H1 (cell line): ENCODE measurements around the gene CCL1. TPM values are rescaled to one million over a fixed set of nuclear protein-coding genes. Genes with fewer than 3 reads are reported as not detected.

Experiments used
- CTCF ChIA-PET: fragments of 300-600 bp; sonication (Branson Sonifier 250); formaldehyde crosslinking; loops from one replicate; lab custom pipeline; 2021; ENCODE audit not compliant: partially characterized antibody; lab: Charles Lee
- POLR2A ChIA-PET: fragments of 300-600 bp; sonication (Branson Sonifier 250); formaldehyde crosslinking; loops from one replicate; lab custom pipeline; 2021; ENCODE audit warnings: inconsistent platforms; ENCODE audit not compliant: partially characterized antibody; lab: Charles Lee
- DNase-seq, 2 experiments: peaks; one replicate each; pipeline versions ENCODE4 v3.0.0 to v3.0.0-alpha.2; 2010 to 2022; ENCODE audit warnings: low spot score in 2 of 2, low read depth in 1 of 2, mixed read lengths in 1 of 2
- FAIRE-seq: peaks from 2 replicates; lab custom pipeline; 2011; peaks lifted over from hg19 to GRCh38; lab: Jason Lieb, UNC
- H2AFZ ChIP-seq: 2 replicates; pipeline ENCODE4 v1.8.1; 2012; ENCODE audit warnings: low read length, inconsistent platforms
- H2AK5ac ChIP-seq: 2 replicates; pipeline ENCODE4 v1.6.1; 2013; ENCODE audit warnings: low read depth, low read length
- H2BK120ac ChIP-seq: replicated peaks from 2 replicates; pipeline ENCODE3; 2013; ENCODE audit warnings: low read depth, low read length, inconsistent platforms
- H2BK12ac ChIP-seq: 2 replicates; pipeline ENCODE4 v1.6.1; 2013; ENCODE audit warnings: low read depth, low read length
- H2BK15ac ChIP-seq: 2 replicates; pipeline ENCODE4 v1.6.1; 2013; ENCODE audit warnings: low read length
- H2BK20ac ChIP-seq: 2 replicates; pipeline ENCODE4 v1.6.1; 2013; ENCODE audit warnings: low read length
- H2BK5ac ChIP-seq: 2 replicates; pipeline ENCODE4 v1.6.1; 2013; ENCODE audit warnings: low read depth, low read length
- H3K14ac ChIP-seq: 2 replicates; pipeline ENCODE4 v1.6.1; 2013; ENCODE audit warnings: inconsistent platforms; ENCODE audit not compliant: insufficient read length
- H3K18ac ChIP-seq: 2 replicates; pipeline ENCODE4 v1.6.1; 2013; ENCODE audit warnings: low read length; ENCODE audit errors: extremely low read depth
- H3K23ac ChIP-seq: 2 replicates; pipeline ENCODE4 v1.6.1; 2013; ENCODE audit warnings: inconsistent platforms; ENCODE audit not compliant: insufficient read length
- H3K23me2 ChIP-seq: 2 replicates; pipeline ENCODE4 v1.6.1; 2013; ENCODE audit warnings: low read depth, low read length
- H3K27ac ChIP-seq: 2 replicates; pipeline ENCODE4 v1.6.1; 2011; ENCODE audit warnings: low read depth, low read length, inconsistent platforms
- H3K27me3 ChIP-seq, 4 experiments: replicated peaks in 1 of 4; 1 replicate in 1 of 4; 2 replicates in 3 of 4; pipeline versions ENCODE4 v1.6.1 to v1.8.1; 2011 to 2013; ENCODE audit warnings: low read length in 3 of 4, mild to moderate bottlenecking in 3 of 4, inconsistent platforms in 2 of 4, mixed read lengths in 2 of 4, moderate library complexity in 1 of 4; ENCODE audit not compliant: control insufficient read depth in 3 of 4, insufficient read depth in 3 of 4; ENCODE audit errors: extremely low read depth in 1 of 4
- H3K36me3 ChIP-seq, 4 experiments: 2 replicates each; pipeline versions ENCODE4 v1.6.1 to v1.8.1; 2011 to 2013; ENCODE audit warnings: mild to moderate bottlenecking in 4 of 4, low read length in 3 of 4, moderate library complexity in 2 of 4, control low read depth in 1 of 4, inconsistent platforms in 1 of 4; ENCODE audit not compliant: insufficient read depth in 4 of 4, control insufficient read depth in 2 of 4
- H3K4ac ChIP-seq: replicated peaks from 2 replicates; pipeline ENCODE3; 2013; ENCODE audit warnings: low read length, low read depth, mixed read lengths, inconsistent platforms; ENCODE audit not compliant: insufficient read length
- H3K4me1 ChIP-seq, 4 experiments: replicated peaks in 1 of 4; 1 replicate in 1 of 4; 2 replicates in 3 of 4; pipeline versions ENCODE4 v1.6.1 to v1.8.1; 2011 to 2013; ENCODE audit warnings: low read length in 3 of 4, inconsistent platforms in 2 of 4, mixed read lengths in 1 of 4; ENCODE audit not compliant: insufficient read depth in 4 of 4, control insufficient read depth in 3 of 4
- H3K4me2 ChIP-seq, 2 experiments: 2 replicates each; pipeline versions ENCODE4 v1.6.1 to v1.8.1; 2011 to 2013; ENCODE audit warnings: low read depth in 2 of 2, low read length in 2 of 2, control low read depth in 1 of 2, inconsistent platforms in 1 of 2, mild to moderate bottlenecking in 1 of 2; ENCODE audit not compliant: insufficient read depth in 1 of 2
- H3K4me3 ChIP-seq, 4 experiments: fragments of 200-600, 300-600 bp in 1 of 4; sonication (generic), shearing (Covaris generic), sonication (Bioruptor Twin) in 1 of 4; 2 replicates each; pipeline versions ENCODE4 v1.5.1 to v1.8.1; 2011 to 2016; ENCODE audit warnings: low read length in 4 of 4, low read depth in 3 of 4, control low read depth in 2 of 4, inconsistent platforms in 2 of 4, mild to moderate bottlenecking in 2 of 4, mixed read lengths in 1 of 4, moderate library complexity in 1 of 4; ENCODE audit not compliant: insufficient read depth in 2 of 4; ENCODE audit errors: extremely low read depth in 1 of 4
- H3K56ac ChIP-seq: replicated peaks from 2 replicates; pipeline ENCODE3; 2013; ENCODE audit warnings: low read depth, mild to moderate bottlenecking, mixed read lengths, low read length, inconsistent platforms; ENCODE audit not compliant: insufficient read length
- H3K79me1 ChIP-seq: 2 replicates; pipeline ENCODE4 v1.6.1; 2013; ENCODE audit warnings: low read depth, low read length, control low read depth
- H3K79me2 ChIP-seq, 2 experiments: 2 replicates each; pipeline versions ENCODE4 v1.6.1 to v1.8.1; 2012 to 2013; ENCODE audit warnings: low read length in 2 of 2, mild to moderate bottlenecking in 2 of 2, inconsistent platforms in 1 of 2; ENCODE audit not compliant: insufficient read depth in 2 of 2, control insufficient read depth in 1 of 2
- H3K9ac ChIP-seq, 4 experiments: replicated peaks in 1 of 4; 1 replicate in 1 of 4; 2 replicates in 3 of 4; pipeline versions ENCODE4 v1.6.1 to v1.8.1; 2011 to 2013; ENCODE audit warnings: low read depth in 3 of 4, low read length in 3 of 4, control low read depth in 2 of 4, mild to moderate bottlenecking in 2 of 4, moderate library complexity in 2 of 4, inconsistent platforms in 1 of 4; ENCODE audit errors: extremely low read depth in 1 of 4
- H3K9me3 ChIP-seq, 2 experiments: 2 replicates each; pipeline versions ENCODE4 v1.6.1 to v1.8.1; 2012 to 2013; ENCODE audit warnings: mild to moderate bottlenecking in 2 of 2, moderate library complexity in 2 of 2, control low read depth in 1 of 2, inconsistent platforms in 1 of 2, low read depth in 1 of 2, low read length in 1 of 2, mixed read lengths in 1 of 2; ENCODE audit not compliant: insufficient read depth in 2 of 2
- H4K20me1 ChIP-seq, 2 experiments: replicated peaks in 1 of 2; 2 replicates each; pipeline versions ENCODE3 to v1.8.1; 2011 to 2013; ENCODE audit warnings: inconsistent platforms in 2 of 2, low read length in 2 of 2, mild to moderate bottlenecking in 1 of 2; ENCODE audit not compliant: insufficient read depth in 2 of 2, control insufficient read depth in 1 of 2
- H4K5ac ChIP-seq: 2 replicates; pipeline ENCODE4 v1.6.1; 2013; ENCODE audit warnings: low read length, low read depth, mixed read lengths, inconsistent platforms; ENCODE audit not compliant: insufficient read length
- H4K8ac ChIP-seq: 2 replicates; pipeline ENCODE4 v1.8.0; 2013; ENCODE audit warnings: mild to moderate bottlenecking, moderate library complexity, low read length, inconsistent platforms; ENCODE audit not compliant: insufficient read depth; ENCODE audit errors: extremely low read depth
- H4K91ac ChIP-seq: replicated peaks from 2 replicates; pipeline ENCODE3; 2013; ENCODE audit warnings: low read length, mixed read lengths, inconsistent platforms; ENCODE audit not compliant: insufficient read length
- NRF1 ChIP-seq: IDR thresholded peaks from 2 replicates; pipeline ENCODE4 v1.6.1; 2011; ENCODE audit warnings: mild to moderate bottlenecking, low read depth, low read length, improper control_type of control experiment
- WGBS, 2 experiments: shearing (Covaris generic) in 1 of 2; methylation state at CpG; one replicate each; pipeline versions ENCODE4 v1.1.6 to v1.1.7; 2013 to 2015; ENCODE audit warnings: low lambda C conversion rate in 2 of 2, mixed read lengths in 2 of 2, inconsistent platforms in 1 of 2, low coverage in 1 of 2, missing lambda C conversion rate in 1 of 2; ENCODE audit not compliant: insufficient replicate concordance in 2 of 2, insufficient coverage in 1 of 2, insufficient read length in 1 of 2; ENCODE audit errors: extremely low coverage in 1 of 2, missing lambda C conversion rate in 1 of 2; 5-methylcytosine and 5-hydroxymethylcytosine counted together
- polyA plus RNA-seq, 7 experiments: library from polyadenylated mRNA; depleted of rRNA in 3 of 7; stranded (reverse) in 5 of 7; unstranded in 2 of 7; fragments of >200 nt in 5 of 7; fragments of 200-250 nt in 2 of 7; gene quantifications; 1 replicate in 5 of 7; 2 replicates in 1 of 7; 4 replicates in 1 of 7; pipeline versions ENCODE4 v1.2.1 to v1.2.3, GENCODE V29; 2011 to 2013; ENCODE audit warnings: missing spikeins in 2 of 7, mixed read lengths in 2 of 7
- total RNA-seq: library from RNA; stranded (reverse); fragmentation: NEBNext Ultra II Directional; extraction: Animal tissue kit (Norgen Biotek cat#: 25700); gene quantifications from 2 replicates; pipeline ENCODE4 v1.2.1, GENCODE V29; 2021

The CCL1 gene
- total and polyA plus RNA-seq, 2 of the 8 experiments (the other 6 are each of a cell fraction or from before 2014, with no cell fraction given): not detected

DNA sequence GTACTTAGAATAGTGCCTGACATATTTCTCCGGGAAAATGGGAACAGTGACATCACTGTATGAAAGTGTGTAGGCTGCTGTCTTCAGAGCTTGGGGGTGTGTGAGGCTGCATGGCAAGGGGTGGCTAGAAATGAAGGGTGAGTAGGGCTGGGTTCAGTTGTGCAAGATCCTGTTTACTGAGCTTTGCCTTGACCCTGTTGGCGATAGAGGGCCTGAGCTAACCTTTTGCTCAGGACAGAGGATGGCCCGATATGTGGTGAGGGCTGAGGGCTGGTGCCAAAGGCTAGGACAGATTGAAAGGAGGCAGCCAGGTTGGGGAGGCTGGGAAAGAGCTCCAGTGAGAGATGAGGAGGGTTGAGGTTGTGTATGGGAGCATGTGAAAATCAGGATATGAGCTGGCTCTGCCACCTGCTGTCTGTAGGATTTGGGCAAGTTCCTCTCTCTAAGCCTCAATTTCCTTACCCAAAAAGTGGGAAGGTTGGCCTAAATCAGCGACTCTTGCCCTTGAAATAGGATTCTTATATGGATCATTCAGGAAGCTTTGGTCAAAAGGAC is 6.0 kb upstream of the CCL1 start:
- Histone ChIP-seq H2AK5ac (no peak overlapping the region), H3K27ac (no peak overlapping the region)

More for the DNA sequence above, 6.0 kb upstream of the CCL1 start:
- Histone ChIP-seq H3K4me3 (no peak overlapping the region), H2BK5ac (no peak overlapping the region), H3K27me3 (no peaks in the 10 kb centered on the region), H3K23me2 (no peaks in the 10 kb centered on the region), H3K9ac (no peak overlapping the region), H3K4me2 (no peak overlapping the region), H4K91ac (no peak overlapping the region), H2BK12ac (no peak overlapping the region), H4K20me1 (no peaks in the 10 kb centered on the region), H4K5ac (no peak overlapping the region), H3K4me1 (no peaks in the 10 kb centered on the region), H3K23ac (no peak overlapping the region), H2BK120ac (no peak overlapping the region), H3K79me1 (no peaks in the 10 kb centered on the region), H3K18ac (no peak overlapping the region), H3K14ac (no peak overlapping the region), H2BK15ac (no peak overlapping the region), H3K56ac (no peak overlapping the region), H4K8ac (no peak overlapping the region), H2AFZ (no peak overlapping the region), H3K79me2 (no peaks in the 10 kb centered on the region), H3K4ac (no peak overlapping the region), H2BK20ac (no peak overlapping the region), H3K9me3 (no peaks in the 10 kb centered on the region), H3K36me3 (no peaks in the 10 kb centered on the region)
- DNase-seq (peak in 1 of 2 experiments; percentile 14), FAIRE-seq (no peak)
- no peak for TF ChIP-seq NRF1
- WGBS, 2 experiments: 70% methylated on average over 4 of the region's 4 CpGs; no CpG with 5 or more reads in 1 of the 2 experiments
- CTCF ChIA-PET: interaction anchor here (1.0 to 2.8 kb wide), 7 partner anchors 8 to 198 kb away, joined by 3 to 15 read pairs (median 4); partner anchors contain the start of gene CCL13
- POLR2A ChIA-PET: interaction anchor here (1.2 kb wide), 1 partner anchor 212 kb away, joined by 5 read pairs; no protein-coding TSS in a partner anchor
